HG03442 (cell line): ENCODE data around the gene CACNB2.

Experiments
- ATAC-seq: cut with Tn5 transposase; IDR thresholded peaks from one replicate; pipeline ENCODE4 v1.9.1; 2021; ENCODE audit warnings: mild to moderate bottlenecking, moderate library complexity; ENCODE audit not compliant: unreplicated experiment

Gene CACNB2

DNA sequence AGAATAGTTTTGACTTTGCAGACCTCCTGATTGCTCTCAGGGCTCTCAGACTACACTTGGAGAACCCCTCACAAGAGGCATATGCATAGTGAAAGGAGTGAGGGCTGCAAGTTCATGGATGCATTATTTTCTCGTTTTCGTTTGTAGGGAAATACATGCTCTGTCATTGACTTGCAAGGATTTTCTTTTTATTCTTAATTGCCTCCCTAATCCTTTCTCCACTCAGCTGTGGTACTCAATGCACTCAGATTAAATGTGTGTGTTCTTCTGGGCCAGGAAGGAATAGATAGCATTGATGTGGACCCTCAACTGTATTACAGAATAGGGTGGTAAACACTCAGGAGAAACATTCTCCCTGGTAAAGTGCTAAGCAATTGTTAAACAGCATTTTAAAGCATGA lies 188.7 kb downstream of the CACNB2 start:
- ATAC-seq = no peak

GRCh38 chr10:18332048-18332447 lies 191.8 kb downstream of the CACNB2 start:
- ATAC-seq = no peak

GRCh38 chr10:18332484-18332883 lies 192.3 kb downstream of the CACNB2 start:
- no peak for ATAC-seq

GRCh38 chr10:18333621-18334020 lies 193.4 kb downstream of the CACNB2 start:
- no peak for ATAC-seq

DNA sequence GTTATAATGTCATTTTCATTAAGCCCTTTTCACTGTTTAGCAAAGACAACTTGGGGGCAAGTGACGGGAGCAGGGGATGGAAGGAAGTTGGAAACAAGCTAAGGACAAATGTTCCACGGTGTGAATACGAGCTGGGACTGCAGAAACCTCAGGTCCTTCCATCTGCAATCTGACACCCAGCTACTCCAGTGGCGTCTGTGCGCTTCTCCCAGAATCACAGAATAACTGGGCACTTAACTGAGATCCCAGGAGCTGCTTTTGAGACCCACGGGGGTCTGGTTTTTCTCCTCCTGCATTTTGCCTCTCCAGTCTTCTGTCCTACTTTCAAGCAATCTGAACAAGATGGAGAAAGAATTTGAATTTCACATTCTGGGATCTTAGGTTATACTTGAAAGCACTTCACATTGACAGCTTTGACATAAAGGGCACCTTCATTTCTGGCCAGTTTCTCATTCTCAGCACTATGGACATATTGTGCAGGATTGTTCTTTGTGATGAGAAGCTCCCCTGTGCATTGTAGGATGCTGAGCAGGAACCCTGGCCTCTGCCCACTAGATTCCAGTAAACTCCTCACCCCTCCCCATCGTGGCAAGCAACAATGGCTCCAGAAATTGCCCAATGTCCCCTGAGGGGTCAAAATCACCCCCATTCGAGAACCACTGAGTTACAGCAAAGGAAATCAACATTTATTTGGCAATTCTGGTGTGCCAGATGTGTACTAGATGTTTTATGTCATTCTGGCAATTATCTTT lies 194.1 kb downstream of the CACNB2 start:
- no peak for ATAC-seq

DNA sequence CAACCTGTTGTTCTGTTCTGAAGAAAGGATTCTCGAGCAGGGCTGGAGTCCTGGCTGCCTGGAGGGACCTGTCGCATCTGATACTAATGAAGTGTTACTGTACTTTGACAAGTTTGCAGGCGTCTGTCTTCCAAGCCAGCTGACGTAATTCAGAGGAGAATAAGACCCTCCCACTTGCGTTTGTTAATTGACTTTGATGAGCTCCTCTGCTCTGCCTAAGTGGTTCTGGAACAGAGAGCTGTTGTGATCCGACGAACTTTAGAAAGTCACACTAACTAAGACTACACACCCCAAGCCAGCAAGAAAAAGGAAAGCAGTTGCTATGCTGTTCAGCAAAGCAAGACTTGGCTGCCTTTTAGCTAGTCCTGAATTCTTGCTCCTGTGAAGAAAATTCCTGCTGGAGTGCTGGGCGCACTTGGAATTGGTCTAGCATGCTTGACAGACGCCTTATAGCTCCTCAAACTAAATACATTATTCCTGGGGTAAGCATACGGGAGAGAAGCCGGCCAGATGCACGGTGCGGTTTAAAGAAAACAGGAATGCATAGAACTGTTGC lies 200.3 kb downstream of the CACNB2 start:
- ATAC-seq = no peak

DNA sequence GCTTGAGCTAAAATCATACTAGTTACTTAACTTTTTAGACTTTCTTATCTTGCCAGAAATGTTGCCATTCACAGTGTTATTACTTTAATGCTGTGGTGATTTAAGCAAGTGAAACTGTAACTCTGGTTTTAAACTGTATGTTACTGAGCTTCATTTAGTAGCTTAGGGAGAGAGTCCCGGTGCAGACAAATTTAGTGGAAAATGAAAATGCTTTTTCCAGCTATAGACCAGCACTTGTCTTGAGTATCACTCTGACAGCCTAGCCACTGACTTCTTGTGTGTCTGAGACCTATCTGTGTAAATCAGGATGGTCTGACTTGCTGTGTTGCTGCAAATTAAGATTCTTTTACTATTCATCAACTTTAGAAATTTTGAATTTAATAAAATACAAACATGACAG lies 200.8 kb downstream of the CACNB2 start:
- no peak for ATAC-seq

GRCh38 chr10:18343573-18343972 lies 203.3 kb downstream of the CACNB2 start:
- ATAC-seq = no peak

DNA sequence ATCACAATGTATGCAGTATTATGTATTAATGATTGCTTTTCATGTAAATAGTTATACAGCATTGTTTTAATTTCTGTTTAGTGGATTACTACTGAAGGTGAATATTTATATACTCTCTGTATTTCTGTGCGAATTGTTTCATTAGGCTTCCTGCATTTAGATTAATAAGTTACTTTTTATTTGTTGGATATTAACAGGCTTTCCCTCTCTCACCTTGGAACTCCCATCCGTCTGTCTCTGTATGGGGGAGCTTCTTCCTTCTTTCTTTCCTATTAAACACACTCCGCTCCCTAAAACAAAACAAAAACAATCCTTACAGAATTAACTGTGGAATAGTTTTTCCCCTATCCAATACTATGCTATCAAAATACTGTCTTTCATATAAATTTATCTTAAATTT lies 205.1 kb downstream of the CACNB2 start:
- ATAC-seq = no peak

DNA sequence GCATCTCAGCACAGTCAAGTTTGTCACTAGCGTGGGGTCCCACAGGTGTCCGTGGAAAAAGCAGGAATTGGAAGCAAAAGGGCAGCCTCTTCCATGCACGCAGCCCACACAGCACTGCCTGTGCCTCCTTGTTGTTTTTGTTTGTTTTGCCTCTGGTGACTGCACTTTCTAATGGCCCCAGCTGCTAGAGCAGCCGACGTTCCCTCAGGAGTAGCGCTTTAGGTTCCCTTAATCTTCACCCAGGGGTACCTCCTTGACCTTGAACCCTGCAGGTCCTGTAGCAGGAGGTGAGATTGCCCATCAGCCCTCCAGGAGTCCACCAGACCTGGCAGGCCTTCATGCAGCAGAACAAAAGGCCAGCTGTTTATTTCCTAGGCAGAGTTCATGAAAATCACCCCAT lies 210.1 kb downstream of the CACNB2 start:
- no peak for ATAC-seq

GRCh38 chr10:18351421-18351820 lies 211.2 kb downstream of the CACNB2 start:
- ATAC-seq = no peak

- no peak for ATAC-seq
Measured at GRCh38 chr10:18352175-18352574, 212.0 kb downstream of the CACNB2 start.

GRCh38 chr10:18359812-18360211 lies 219.6 kb downstream of the CACNB2 start:
- ATAC-seq = no peak

DNA sequence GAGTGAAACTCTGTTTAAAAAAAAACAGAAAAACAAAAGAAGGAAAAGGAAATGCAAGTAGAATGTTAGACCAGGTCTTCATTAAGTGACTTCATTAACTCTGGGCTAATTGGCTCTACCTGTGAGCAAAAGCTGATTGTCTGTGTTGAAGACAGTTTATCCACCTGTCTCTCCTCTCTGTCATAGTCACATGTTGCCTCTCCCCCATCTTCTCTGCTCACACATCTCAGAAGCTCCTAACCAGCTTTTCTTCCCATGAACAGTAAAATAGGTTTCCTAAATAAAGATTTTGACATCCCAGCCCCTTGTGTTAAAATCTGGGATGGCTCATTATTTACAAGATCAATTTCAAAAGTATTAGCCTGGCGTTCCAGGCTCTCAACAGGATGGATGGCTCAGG lies 222.7 kb downstream of the CACNB2 start:
- ATAC-seq = no peak

- ATAC-seq = no peak
Measured at GRCh38 chr10:18364987-18365775, 225.0 kb downstream of the CACNB2 start.

DNA sequence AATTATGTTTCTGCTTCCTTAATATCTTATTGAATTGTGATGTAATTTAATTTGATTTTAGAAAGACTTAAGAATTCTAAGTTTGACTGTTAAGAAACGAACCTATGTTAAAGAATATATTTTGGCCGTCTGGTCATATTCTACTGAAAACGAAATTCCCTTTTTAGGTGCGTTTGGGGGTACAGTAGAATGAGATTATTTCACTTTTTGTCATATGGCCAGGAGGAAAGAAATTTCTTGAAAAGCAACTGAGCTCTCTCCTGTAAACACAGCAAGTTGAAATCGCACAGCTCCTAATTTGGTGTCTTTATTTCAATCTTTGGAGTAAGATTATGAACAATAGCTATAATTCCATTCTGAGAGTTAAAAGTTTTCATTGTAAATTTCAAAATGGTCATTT lies 227.6 kb downstream of the CACNB2 start:
- no peak for ATAC-seq

- no peak for ATAC-seq
Measured at GRCh38 chr10:18368273-18368672, 228.0 kb downstream of the CACNB2 start.

DNA sequence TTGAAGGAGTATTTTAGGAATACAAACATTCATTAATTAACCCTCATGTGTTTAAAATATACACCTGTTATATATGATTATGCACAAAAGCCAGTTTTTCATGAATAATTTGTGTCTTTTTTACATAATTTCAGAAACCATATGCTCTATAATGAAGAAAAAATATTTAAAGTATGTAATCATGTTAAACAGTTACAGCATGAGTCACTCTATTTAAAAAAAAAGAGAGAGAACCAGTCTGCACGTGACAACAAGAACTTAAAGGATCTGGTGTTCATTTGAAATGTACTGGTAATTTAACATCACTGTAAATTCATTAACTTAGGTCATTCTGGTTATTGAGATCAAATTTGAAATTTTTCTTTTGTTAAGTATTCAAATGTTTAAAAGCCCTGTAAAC lies 228.5 kb downstream of the CACNB2 start:
- no peak for ATAC-seq

DNA sequence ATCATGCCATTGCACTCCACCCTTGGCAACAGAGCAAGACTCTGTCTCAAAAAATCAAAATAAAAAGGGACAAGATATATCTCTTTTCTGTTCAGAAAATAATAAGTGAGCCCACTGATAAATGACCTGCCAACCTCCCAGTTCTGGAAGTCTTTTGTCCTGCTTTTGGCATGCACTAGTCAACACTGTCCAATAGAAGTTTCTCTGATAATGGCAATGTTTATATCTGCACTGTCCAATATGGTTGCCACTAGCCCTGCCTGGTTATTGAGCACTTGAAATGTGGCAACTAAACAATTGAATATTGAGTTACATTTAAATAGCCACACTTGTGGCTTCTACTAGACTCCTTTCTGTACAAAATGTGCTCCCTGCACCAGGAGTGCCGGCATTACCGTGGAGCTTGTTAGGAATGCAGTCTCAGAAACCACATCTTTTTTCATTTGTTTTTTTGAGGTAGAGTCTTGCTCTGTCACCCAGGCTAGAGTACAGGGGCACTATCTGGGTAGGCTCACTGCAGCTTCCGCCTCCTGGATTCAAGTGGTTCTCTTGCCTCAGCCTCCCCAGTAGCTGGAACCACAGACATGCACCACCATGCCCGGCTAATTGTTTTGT lies 229.7 kb downstream of the CACNB2 start:
- no peak for ATAC-seq

- ATAC-seq = no peak
Measured at GRCh38 chr10:18376650-18377049, 236.4 kb downstream of the CACNB2 start.

- ATAC-seq = no peak
Measured at GRCh38 chr10:18377898-18378297, 237.7 kb downstream of the CACNB2 start.

DNA sequence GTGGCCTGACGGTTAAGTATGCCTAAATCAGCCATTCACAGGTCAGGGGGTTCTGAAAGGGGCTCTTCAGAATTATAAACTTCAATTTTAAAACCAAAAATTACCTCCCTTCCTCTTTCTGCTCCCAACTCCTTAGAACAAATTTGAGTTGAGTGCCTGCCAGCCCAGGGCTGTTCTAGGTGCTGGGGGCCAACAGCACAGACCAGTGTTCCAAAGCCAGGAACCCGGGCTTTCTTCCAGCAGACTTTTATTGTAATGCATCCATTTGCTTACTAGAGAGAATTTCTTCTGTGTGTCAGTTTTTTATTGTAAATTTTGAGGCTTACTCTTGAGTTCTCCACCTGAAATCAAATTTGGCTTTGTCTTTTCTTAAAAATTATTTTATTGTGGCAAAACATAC lies 238.5 kb downstream of the CACNB2 start:
- no peak for ATAC-seq
